ENCODE results near the gene GK. TPM values are rescaled to one million over a fixed set of nuclear protein-coding genes. Genes with fewer than 3 reads are reported as not detected.

Gene GK
- total RNA-seq (2021; ENCODE audit: unreplicated experiment) (1.7 TPM), Bru-seq, nascent RNA (percentile 30 among the genes with signal in this experiment), BruChase-seq, experiment 1, labeled RNA remaining after a 2-hour chase (percentile 32 among the genes with signal in this experiment), BruChase-seq, experiment 2, labeled RNA remaining after a 6-hour chase (percentile 29 among the genes with signal in this experiment)
- polyA plus RNA-seq (2012; ENCODE audit: insufficient read length), result 0.63 TPM
- long read RNA-seq, partial matches to known transcripts, result 0 of 3 reads
- long read RNA-seq, other reads (novel, unspliced or antisense), result 0 of 3 reads

DNA sequence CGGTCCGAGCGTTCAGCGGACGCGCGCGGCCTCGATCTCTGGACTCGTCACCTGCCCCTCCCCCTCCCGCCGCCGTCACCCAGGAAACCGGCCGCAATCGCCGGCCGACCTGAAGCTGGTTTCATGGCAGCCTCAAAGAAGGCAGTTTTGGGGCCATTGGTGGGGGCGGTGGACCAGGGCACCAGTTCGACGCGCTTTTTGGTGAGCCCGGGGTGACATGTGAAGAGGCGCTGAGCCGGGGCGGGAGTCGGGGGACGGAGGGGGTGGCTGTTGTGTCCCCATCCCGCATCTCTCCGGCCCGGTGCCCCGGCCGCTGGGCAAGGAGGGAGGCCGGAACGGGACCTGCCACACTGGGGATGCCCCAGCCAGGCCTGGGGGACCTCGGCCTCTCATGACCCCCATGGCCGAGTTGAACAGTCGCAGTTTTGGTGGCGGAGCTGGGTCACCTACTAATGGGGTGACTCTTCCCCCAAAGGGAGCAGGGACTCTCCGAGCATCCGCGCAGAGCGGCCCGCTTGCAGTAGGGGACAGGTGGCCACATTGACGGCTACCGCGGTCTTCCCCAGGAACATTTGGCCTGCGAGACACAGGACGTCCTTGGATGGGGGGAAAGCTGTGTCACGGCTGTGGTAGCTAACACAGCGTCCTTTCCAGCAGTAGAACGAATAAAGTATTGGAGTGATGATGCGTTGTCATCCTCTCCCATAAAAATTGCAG is at the start of gene GK:
GK (plus strand) TSS at position 9 of the 717 bp plus-strand sequence; CDS start at position 124, 115 bp downstream.
- POLR2A ChIA-PET, result no interaction called here
- no peaks in the 10 kb centered on the region for H3K4me1 ChIP-seq (ENCODE audit: control insufficient read depth, insufficient read depth, low read length)
- no peak for TF ChIP-seq TCF7L2 (IDR thresholded peaks at IDR 0.05; ENCODE audit: low read depth, low read length)
- intact Hi-C loops (cut with micrococcal nuclease; ENCODE audit: unreplicated experiment), result no loop called here
- in situ Hi-C loops (cut with HindIII; ENCODE audit: low pct_unique_long_range_greater_than_20kb, low sequenced_read_pairs), result no loop called here
- DNase-seq (ENCODE audit: low read depth, low spot score) (no peak), ATAC-seq (peak; percentile 19; the same call in 1 of the 2 replicates)
- peak within 1 kb of the TSS; percentile 51 to 62 for H3K4me3 ChIP-seq (ENCODE audit: low read depth in 2 of 2, low read length in 2 of 2)
- H3K27me3 ChIP-seq (ENCODE audit: control insufficient read depth, insufficient read depth, low read length), result no peaks in the 10 kb centered on the region
- no peaks in the 10 kb centered on the region for H3K36me3 ChIP-seq (ENCODE audit: control insufficient read depth, insufficient read depth, low read length)
- H3K9me3 ChIP-seq (ENCODE audit: control insufficient read depth, insufficient read depth, low read depth, low read length), result no peaks in the 10 kb centered on the region
- no peak within 1 kb of the TSS for H3K27ac ChIP-seq (ENCODE audit: low read length)
- BruUV-seq (replicated peaks), result no TSS peak
- CTCF ChIA-PET, result no interaction called here

DNA sequence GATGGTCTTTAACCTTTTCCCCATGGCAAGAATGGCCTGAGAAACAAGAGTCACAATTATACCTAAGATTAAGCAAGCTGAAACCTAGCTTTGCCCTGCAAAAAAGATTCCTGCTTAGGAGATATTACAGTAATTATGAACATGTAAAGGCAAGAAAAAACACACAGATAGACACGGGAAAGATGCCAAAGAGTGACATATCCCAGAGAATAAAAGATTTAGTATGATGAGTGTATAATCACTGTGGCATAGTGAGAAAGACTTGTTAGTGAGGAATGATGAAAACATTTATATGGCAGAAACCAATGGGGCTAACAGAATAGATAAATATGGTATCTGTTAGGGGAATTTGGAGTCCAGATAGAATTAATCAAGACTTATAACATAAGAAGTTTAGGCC is 46.1 kb upstream of the GK start:
- TF ChIP-seq, protein P1, sequence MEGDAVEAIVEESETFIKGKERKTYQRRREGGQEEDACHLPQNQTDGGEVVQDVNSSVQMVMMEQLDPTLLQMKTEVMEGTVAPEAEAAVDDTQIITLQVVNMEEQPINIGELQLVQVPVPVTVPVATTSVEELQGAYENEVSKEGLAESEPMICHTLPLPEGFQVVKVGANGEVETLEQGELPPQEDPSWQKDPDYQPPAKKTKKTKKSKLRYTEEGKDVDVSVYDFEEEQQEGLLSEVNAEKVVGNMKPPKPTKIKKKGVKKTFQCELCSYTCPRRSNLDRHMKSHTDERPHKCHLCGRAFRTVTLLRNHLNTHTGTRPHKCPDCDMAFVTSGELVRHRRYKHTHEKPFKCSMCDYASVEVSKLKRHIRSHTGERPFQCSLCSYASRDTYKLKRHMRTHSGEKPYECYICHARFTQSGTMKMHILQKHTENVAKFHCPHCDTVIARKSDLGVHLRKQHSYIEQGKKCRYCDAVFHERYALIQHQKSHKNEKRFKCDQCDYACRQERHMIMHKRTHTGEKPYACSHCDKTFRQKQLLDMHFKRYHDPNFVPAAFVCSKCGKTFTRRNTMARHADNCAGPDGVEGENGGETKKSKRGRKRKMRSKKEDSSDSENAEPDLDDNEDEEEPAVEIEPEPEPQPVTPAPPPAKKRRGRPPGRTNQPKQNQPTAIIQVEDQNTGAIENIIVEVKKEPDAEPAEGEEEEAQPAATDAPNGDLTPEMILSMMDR (IDR thresholded peaks at IDR 0.05), result no peak
- TF ChIP-seq TCF7L2 (IDR thresholded peaks at IDR 0.05; ENCODE audit: low read depth, low read length) (no peak), SIN3A (IDR thresholded peaks at IDR 0.05; ENCODE audit: borderline replicate concordance, insufficient read depth, low read depth, low read length) (no peak)
- TF ChIP-seq, protein P2, sequence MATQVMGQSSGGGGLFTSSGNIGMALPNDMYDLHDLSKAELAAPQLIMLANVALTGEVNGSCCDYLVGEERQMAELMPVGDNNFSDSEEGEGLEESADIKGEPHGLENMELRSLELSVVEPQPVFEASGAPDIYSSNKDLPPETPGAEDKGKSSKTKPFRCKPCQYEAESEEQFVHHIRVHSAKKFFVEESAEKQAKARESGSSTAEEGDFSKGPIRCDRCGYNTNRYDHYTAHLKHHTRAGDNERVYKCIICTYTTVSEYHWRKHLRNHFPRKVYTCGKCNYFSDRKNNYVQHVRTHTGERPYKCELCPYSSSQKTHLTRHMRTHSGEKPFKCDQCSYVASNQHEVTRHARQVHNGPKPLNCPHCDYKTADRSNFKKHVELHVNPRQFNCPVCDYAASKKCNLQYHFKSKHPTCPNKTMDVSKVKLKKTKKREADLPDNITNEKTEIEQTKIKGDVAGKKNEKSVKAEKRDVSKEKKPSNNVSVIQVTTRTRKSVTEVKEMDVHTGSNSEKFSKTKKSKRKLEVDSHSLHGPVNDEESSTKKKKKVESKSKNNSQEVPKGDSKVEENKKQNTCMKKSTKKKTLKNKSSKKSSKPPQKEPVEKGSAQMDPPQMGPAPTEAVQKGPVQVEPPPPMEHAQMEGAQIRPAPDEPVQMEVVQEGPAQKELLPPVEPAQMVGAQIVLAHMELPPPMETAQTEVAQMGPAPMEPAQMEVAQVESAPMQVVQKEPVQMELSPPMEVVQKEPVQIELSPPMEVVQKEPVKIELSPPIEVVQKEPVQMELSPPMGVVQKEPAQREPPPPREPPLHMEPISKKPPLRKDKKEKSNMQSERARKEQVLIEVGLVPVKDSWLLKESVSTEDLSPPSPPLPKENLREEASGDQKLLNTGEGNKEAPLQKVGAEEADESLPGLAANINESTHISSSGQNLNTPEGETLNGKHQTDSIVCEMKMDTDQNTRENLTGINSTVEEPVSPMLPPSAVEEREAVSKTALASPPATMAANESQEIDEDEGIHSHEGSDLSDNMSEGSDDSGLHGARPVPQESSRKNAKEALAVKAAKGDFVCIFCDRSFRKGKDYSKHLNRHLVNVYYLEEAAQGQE (IDR thresholded peaks at IDR 0.05; ENCODE audit: insufficient read depth in 1 of 2, low read depth in 2 of 2, low read length in 1 of 2), result no peak
- no peaks in the 10 kb centered on the region for H3K27me3 ChIP-seq (ENCODE audit: control insufficient read depth, insufficient read depth, low read length)
- POLR2A ChIA-PET, result no interaction called here
- no peaks in the 10 kb centered on the region for H3K9me3 ChIP-seq (ENCODE audit: control insufficient read depth, insufficient read depth, low read depth, low read length)
- H3K36me3 ChIP-seq (ENCODE audit: control insufficient read depth, insufficient read depth, low read length), result no peaks in the 10 kb centered on the region
- CTCF ChIA-PET, result no interaction called here
- BruUV-seq (replicated peaks), result no TSS peak
- no peak overlapping the region for H3K4me3 ChIP-seq (ENCODE audit: low read depth in 2 of 2, low read length in 2 of 2)
- in situ Hi-C loops (cut with HindIII; ENCODE audit: low pct_unique_long_range_greater_than_20kb, low sequenced_read_pairs), result no loop called here
- H3K27ac ChIP-seq (ENCODE audit: low read length), result no peak overlapping the region
- no peak for ATAC-seq
- no peaks in the 10 kb centered on the region for H3K4me1 ChIP-seq (ENCODE audit: control insufficient read depth, insufficient read depth, low read length)
- no peak for DNase-seq (ENCODE audit: low read depth, low spot score)
- intact Hi-C loops (cut with micrococcal nuclease; ENCODE audit: unreplicated experiment), result no loop called here

DNA sequence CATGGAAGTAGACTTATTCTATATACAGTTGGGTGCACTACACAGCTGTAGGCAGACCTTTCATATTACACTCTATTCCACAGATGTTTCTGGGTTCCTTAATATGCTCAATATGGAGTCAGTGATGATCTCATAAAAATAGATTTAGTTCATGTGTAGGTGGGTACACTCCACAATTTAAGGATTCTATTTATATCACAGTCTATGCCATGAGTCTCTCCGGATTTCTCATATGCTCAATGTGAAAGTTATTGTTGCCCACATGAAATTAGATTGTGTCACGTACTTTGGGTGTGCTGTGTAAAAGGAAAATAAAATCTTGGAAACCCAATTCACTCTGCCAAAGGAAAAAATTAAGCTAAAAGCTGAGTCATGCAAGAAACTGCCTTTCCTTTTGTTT is 43.2 kb upstream of the GK start:
- Histone ChIP-seq H3K27ac (ENCODE audit: low read length) (no peak overlapping the region), H3K4me1 (ENCODE audit: control insufficient read depth, insufficient read depth, low read length) (no peaks in the 10 kb centered on the region), H3K9me3 (ENCODE audit: control insufficient read depth, insufficient read depth, low read depth, low read length) (no peaks in the 10 kb centered on the region), H3K36me3 (ENCODE audit: control insufficient read depth, insufficient read depth, low read length) (no peaks in the 10 kb centered on the region), H3K27me3 (ENCODE audit: control insufficient read depth, insufficient read depth, low read length) (no peaks in the 10 kb centered on the region), H3K4me3 (ENCODE audit: low read depth in 2 of 2, low read length in 2 of 2) (no peak overlapping the region)
- ChIA-PET POLR2A (no interaction called here), CTCF (no interaction called here)
- DNase-seq (ENCODE audit: low read depth, low spot score) (no peak), ATAC-seq (no peak)
- intact Hi-C loops (cut with micrococcal nuclease; ENCODE audit: unreplicated experiment) (no loop called here), in situ Hi-C loops (cut with HindIII; ENCODE audit: low pct_unique_long_range_greater_than_20kb, low sequenced_read_pairs) (no loop called here)
- TF ChIP-seq POLR2AphosphoS5 (IDR thresholded peaks at IDR 0.05; ENCODE audit: low read depth, low read length), result no peak
- no peak for TF ChIP-seq TCF7L2 (IDR thresholded peaks at IDR 0.05; ENCODE audit: low read depth, low read length)
- TF ChIP-seq, protein P1 (IDR thresholded peaks at IDR 0.05), result no peak
- no peak for TF ChIP-seq SIN3A (IDR thresholded peaks at IDR 0.05; ENCODE audit: borderline replicate concordance, insufficient read depth, low read depth, low read length)
- TF ChIP-seq, protein P2 (IDR thresholded peaks at IDR 0.05; ENCODE audit: insufficient read depth in 1 of 2, low read depth in 2 of 2, low read length in 1 of 2), result no peak
- no TSS peak for BruUV-seq (replicated peaks)
